T47D (cell line): ENCODE data around the gene HP1BP3.

ENCODE experiments used
- DNase-seq, 2 experiments: peaks; one replicate each; pipeline versions ENCODE4 v3.0.0 to v3.0.0-alpha.2; 2011 to 2012; ENCODE audit warnings: low read depth in 1 of 2, low spot score in 1 of 2
- JUND ChIP-seq: IDR thresholded peaks from 2 replicates; pipeline ENCODE4 v1.6.1; 2012; ENCODE audit warnings: low read depth
- in situ Hi-C: cut with HindIII; loops from 2 replicates; pipeline ENCODE4 v1.10.0; 2016; ENCODE audit warnings: low sequenced_read_pairs, low pct_unique_long_range_greater_than_20kb

The HP1BP3 gene

DNA sequence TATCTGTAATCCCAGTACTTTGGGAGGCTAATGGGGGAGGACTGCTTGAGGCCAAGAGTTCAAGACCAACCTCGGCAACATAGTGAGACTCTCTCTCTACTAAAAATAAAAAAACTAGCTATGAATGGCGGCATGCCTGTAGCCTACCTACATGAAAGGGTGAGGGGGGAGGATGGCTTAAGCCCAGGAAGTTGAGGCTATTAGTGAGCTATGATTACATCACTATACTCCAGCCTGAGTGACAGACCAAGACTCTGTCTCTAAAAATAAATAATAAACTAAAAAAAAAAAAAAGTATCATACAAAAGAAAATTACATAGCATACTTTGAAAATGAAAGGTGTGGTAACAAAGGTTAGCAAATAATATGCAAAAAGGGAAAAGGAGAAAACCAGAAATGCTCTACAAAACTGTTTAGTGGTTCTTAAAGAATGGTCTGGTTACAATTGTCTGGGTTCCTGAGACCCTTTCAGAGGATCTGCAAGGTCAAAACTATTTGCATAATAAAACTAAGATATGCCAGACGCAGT, 35.6 kb downstream of the HP1BP3 start:
- TF ChIP-seq JUND = no peak
- no peak for DNase-seq
- in situ Hi-C loops = no loop called here

DNA sequence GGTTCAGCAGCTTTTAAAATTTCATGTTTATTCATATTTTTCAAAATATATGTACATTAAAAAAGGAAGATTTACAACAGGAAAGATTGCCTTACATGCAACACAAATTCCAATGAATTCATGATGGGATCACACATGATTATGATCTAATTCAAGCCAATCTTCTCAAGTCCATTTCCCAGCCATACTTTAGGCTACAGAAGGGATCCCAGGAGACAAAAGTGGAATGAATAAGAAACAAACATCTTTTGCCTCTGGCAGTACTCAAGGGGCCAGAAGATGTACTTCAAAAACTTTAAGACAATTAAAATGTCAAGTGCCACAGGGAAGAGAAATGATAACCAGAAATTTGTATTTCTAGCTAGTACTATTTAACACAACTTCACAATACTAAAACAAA, 44.4 kb downstream of the HP1BP3 start:
- in situ Hi-C loops = no loop called here
- no peak for TF ChIP-seq JUND
- no peak for DNase-seq

DNA sequence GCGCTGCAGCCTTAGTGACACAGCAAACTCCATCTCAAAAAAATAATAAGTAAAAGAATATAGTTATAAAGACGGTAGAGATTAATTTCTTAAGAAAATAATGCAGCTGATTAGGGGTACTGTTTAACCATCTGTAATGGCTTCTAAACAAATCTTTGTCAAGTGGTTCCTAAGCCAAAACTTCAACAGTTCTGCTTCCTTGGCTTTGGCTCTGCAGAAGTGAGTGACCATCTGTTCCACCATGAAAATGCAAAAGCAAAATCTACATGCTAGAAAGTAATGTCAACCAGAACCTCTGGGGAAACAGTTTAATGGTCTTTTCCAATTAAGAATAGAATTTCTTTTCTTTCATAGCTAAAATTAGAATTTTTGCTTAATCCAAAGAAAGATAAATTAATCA, 46.3 kb downstream of the HP1BP3 start:
- in situ Hi-C loops = no loop called here
- no peak for TF ChIP-seq JUND
- no peak for DNase-seq

DNA sequence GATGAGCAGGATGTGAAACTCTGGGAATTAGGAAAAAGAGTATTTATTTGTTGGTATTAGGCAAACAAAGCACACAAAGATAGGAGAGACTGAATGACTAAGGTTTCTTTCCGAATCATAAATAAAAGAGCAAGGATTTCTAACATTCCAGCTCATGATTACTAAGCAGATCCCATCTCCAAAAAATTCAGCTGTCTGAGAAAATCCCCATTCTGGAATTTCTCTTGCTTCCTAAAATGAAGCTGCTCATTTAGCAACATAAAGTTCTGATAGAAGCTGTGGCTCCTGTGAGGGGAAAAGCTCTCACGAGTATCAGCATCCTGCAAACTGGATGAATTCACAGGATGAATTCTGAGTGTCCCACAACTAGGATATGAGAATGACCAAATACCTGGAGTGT, 47.9 kb downstream of the HP1BP3 start:
- in situ Hi-C loops = no loop called here
- no peak for TF ChIP-seq JUND
- DNase-seq = no peak

DNA sequence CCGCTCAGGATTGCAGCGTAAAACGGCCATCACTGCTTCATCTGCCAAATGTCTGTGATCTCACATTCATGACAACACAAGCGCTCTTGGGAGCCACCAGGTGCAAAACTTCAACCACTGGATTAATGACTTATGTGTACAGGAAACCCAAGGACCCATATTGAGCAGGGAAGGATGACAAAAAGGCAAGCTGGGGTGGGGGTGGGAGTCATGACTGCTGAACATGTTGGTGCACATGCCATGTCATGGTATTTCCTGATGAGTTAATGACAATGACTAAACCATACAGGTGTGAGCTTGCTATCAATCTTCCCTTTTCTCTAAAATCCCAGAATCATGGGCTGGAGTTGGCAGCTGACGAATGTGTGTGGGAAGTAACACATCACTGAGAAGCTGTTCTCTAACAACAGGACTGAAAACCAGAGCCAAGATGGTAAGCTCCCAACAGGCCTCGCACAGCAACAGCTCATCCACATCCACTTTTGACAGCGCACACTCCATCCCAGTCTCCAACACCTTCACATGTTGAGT, 51.5 kb downstream of the HP1BP3 start:
- in situ Hi-C loops = no loop called here
- DNase-seq = no peak
- TF ChIP-seq JUND = no peak

DNA sequence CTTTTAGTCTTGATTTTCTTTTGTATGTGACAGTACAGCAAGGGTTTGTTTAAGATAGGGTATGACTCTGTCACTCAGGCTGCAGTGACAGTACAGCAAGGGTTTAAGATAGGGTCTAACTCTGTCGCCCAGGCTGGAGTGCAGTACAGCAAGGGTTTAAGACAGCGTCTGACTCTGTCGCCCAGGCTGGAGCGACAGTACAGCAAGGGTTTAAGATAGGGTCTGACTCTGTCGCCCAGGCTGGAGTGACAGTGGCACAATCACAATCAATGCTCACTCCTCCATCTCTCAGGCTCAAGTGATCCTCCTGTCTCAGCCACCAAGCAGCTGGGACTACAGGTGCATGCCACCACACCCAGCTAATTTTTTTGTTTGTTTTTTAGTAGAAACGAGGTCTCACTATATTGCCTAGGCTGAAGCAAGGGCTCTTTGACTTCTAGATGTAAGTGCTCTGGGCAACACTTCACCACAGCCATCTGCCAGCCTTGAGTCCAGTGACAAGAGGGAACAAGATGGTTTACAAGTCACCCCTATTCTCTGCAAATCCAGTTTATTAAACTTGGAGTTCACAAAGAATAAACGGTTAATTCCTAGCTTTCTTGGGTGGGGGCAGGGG, 53.6 kb downstream of the HP1BP3 start:
- in situ Hi-C loops = no loop called here
- DNase-seq = no peak
- TF ChIP-seq JUND = no peak

DNA sequence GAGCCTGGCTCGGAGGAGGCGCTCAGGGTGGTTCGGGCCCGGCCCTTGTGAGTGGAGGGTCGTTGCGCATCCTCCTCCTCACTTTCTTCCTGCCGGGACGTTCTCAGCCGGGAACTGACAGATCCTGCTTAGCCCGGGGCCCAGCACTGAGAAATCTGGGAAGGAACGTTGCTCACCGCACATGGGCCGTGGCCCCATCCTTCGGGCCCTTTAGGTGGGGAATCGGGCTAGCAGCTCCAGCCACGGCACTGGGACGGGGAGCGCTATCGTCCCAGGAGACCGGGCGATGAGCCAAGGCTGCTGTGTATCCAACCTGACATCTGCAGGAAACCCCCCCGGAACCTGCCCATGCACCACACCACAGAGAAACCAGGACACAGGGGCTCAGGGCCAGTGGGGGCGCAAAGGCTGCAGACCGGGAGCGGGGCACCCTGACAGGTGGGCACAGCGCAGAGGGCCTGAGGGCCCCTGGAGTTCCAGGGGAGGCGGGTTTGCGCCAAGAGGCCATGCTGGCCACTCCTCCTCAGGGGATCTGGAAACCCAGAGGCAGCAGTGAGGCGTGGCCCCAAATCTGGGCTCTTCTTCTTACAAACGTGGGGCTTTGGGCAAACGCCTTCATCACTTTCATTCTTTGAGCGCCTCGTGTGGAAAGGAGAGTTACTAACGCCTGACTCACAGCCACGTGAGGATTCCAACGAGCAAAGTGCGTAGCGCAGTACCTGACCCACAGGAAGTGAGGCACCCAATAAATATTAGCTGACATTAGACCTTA, 54.3 kb downstream of the HP1BP3 start, which contains the start of gene SH2D5:
Gene SH2D5, minus strand, starts transcription at position 116 of the 772 bp plus-strand sequence. CDS start 4,659 bp downstream, outside the sequence.
- in situ Hi-C loops = no loop called here
- no peak for TF ChIP-seq JUND
- no peak for DNase-seq

DNA sequence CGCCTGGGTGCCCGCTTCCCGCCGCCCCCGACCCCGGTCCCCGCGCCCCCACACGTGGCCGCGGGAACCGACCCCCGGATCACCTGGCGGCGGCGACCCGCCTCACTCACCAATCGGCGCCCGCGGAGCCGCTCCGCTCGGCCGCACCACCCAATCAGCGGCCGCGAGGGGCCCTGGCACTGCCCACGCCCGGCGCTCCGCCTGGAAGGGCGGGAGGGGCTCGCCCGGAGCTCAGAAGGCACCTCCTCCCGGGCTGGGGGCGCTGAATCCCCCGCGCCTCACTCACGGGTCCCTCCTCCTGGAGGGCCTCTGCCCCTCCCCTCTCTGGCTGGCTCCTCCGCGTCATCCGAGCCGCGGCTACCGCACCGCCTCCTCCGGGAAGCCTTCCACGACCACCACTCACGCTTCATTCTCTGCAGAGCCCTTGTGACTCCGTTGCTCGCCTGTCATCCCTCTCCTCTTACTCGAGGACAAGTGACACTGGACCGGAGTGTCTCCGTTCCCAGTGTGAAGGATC, 55.0 kb downstream of the HP1BP3 start:
- TF ChIP-seq JUND = no peak
- no peak for DNase-seq
- in situ Hi-C loops = no loop called here

DNA sequence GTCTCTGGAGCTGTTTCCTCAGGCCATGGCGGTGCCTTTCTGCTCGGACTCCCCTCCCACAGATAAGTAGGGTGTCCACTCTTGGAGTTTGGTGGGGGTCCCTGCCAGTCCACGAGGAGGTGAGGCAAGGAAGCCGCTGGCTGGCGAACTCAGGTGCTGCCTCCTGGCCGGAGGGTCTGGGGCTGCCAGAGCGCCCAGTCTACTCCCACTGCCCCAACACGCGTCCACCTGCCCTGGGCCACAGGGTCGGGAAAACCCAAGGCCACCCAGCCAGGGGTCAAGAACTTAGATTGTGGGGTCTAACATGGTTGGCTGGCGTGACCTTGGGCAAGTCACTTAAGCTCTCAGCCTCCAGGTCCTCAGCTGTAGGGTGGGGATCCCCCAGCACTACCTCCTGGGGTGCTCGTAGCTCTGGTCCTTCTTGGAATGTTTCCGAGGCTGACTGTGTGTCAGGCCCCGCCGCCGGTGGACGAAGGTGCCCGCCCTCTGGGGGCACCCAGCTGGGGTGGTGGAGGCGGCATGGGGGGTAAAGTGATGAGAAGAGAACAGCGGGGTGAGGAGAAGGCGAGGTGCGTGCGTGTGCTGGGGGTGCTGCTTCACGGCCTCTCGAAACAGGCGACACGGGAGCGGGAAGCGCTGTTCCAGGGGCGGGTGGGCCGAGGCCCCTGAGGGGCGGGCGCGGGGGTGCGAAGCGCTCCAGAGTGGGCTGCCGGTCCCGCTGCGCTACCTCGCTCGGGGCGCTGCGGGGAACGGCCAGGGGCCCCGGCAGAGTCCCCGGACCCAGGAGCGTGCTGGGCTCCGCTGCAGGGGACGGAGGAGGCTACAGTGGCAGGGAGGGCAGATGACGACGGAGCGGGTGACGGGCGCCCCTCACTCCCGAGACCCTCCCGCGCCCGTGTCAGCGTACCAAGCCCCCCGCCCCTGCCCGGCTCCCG, 55.8 kb downstream of the HP1BP3 start:
- TF ChIP-seq JUND = no peak
- in situ Hi-C loops = no loop called here
- no peak for DNase-seq

DNA sequence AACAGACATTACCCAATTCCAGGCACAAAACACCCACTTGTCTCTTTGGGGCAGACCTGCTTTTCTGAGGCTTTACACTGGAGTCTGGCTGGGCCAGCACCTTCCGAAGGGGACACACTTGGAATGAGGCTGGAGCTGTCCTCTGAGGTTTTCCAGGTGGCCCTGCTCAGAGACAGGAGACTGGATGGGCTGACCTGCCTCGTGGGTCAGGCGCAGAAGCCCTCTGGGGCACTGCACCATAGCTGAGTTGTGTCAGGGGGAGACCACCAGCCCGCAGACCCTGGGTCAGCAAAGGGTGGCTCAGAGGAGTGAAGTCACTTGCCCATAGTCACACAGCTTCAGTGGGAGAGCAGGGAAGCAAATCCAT, 56.4 kb downstream of the HP1BP3 start:
- in situ Hi-C loops = no loop called here
- TF ChIP-seq JUND = no peak
- DNase-seq = no peak

DNA sequence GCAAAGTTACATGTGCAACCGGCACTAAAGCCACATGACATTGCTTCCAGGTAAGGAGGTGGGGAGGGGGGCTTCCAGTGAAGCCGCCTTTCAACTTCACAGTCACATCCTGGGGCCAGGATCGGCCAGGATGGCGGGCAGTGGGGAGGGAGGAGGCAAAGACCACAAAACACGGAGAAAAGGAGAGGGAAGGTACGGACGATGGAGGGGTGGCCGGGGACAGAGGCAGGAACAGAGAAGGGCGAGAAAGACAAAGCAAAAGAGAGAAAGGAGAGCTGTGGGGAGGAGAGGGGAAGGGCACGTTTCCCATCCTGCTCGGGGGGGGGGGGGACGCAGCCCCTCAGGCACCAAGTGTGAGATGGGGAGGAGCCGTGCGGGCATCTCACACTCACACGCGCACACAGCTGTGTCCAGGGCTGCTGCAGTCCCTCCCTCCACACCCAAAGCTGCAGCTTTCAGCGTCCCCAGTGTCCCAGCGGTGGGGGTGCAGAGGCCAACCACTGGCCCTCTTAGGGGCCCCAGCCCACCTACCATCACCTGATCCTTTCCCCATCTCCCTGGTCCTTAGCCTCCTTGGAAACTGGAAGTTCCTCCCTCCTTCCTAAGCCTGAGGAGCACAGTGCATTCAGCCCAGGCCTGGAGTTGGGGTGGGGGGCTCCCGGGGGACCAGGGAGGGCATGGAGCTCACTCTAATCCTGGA, 57.0 kb downstream of the HP1BP3 start:
- no peak for TF ChIP-seq JUND
- no peak for DNase-seq
- in situ Hi-C loops = no loop called here
